ENCODE data around the gene ECSIT. TPM values are rescaled to one million over a fixed set of nuclear protein-coding genes. Genes with fewer than 3 reads are reported as not detected.

ECSIT gene
- polyA plus RNA-seq, 1 donor from 2014 or later = 98.3 TPM

GRCh38 chr19:11485245-11485837 is 43.6 kb downstream of the ECSIT start:
- Histone ChIP-seq H3K36me3 (ENCODE audit: insufficient read depth, low read length) (no peaks in the 10 kb centered on the region), H3K4me2 (ENCODE audit: low read length) (no peak overlapping the region), H3K9me3 (ENCODE audit: low read length) (no peaks in the 10 kb centered on the region), H3K27ac (ENCODE audit: low read length) (no peak overlapping the region), H3K27me3 (ENCODE audit: insufficient read depth, low read depth, low read length) (no peaks in the 10 kb centered on the region), H3K9ac (ENCODE audit: low read length) (no peak overlapping the region), H3F3A (ENCODE audit: insufficient read depth, low read length, poor library complexity, severe bottlenecking) (no peaks in the 10 kb centered on the region), H3K9me2 (ENCODE audit: insufficient read depth, low read length) (no peaks in the 10 kb centered on the region), H3K4me3 (ENCODE audit: low read length) (no peak overlapping the region), H2AFZ (ENCODE audit: low read depth, low read length) (no peak overlapping the region), H4K20me1 (ENCODE audit: insufficient read depth) (no peaks in the 10 kb centered on the region), H3K79me2 (replicated peaks; ENCODE audit: insufficient read depth, low read length) (peaks cover 4% of the 10 kb centered on the region)
- TF ChIP-seq EP300 (conservative IDR thresholded peaks at IDR 0.05; ENCODE audit: poor library complexity, severe bottlenecking) (no peak), TAF1 (IDR thresholded peaks at IDR 0.05; ENCODE audit: low read depth) (no peak), RAD21 (conservative IDR thresholded peaks at IDR 0.05) (no peak), POLR2AphosphoS5 (IDR thresholded peaks at IDR 0.05) (no peak), EZH2 (IDR thresholded peaks at IDR 0.05; ENCODE audit: borderline replicate concordance, insufficient read depth, low read length, poor library complexity, severe bottlenecking) (no peak), REST (IDR thresholded peaks at IDR 0.05; ENCODE audit: borderline replicate concordance) (no peak), MXI1 (conservative IDR thresholded peaks at IDR 0.05; ENCODE audit: poor library complexity, severe bottlenecking) (no peak), CTCF (IDR thresholded peaks at IDR 0.05; ENCODE audit: poor library complexity, severe bottlenecking) (no peak), SMC3 (conservative IDR thresholded peaks at IDR 0.05; ENCODE audit: poor library complexity) (no peak)

- H3K36me3 ChIP-seq (ENCODE audit: insufficient read depth, low read length) = no peaks in the 10 kb centered on the region
- no peak overlapping the region for H2AFZ ChIP-seq (ENCODE audit: low read depth, low read length)
- no peaks in the 10 kb centered on the region for H3K9me3 ChIP-seq (ENCODE audit: low read length)
- no peaks in the 10 kb centered on the region for H4K20me1 ChIP-seq (ENCODE audit: insufficient read depth)
- H3K4me3 ChIP-seq (ENCODE audit: low read length) = no peak overlapping the region
- TF ChIP-seq POLR2AphosphoS5 (IDR thresholded peaks at IDR 0.05) (no peak), EP300 (conservative IDR thresholded peaks at IDR 0.05; ENCODE audit: poor library complexity, severe bottlenecking) (no peak), CTCF (IDR thresholded peaks at IDR 0.05; ENCODE audit: poor library complexity, severe bottlenecking) (no peak), EZH2 (IDR thresholded peaks at IDR 0.05; ENCODE audit: borderline replicate concordance, insufficient read depth, low read length, poor library complexity, severe bottlenecking) (no peak), REST (IDR thresholded peaks at IDR 0.05; ENCODE audit: borderline replicate concordance) (no peak), TAF1 (IDR thresholded peaks at IDR 0.05; ENCODE audit: low read depth) (no peak), SMC3 (conservative IDR thresholded peaks at IDR 0.05; ENCODE audit: poor library complexity) (no peak), RAD21 (conservative IDR thresholded peaks at IDR 0.05) (no peak), MXI1 (conservative IDR thresholded peaks at IDR 0.05; ENCODE audit: poor library complexity, severe bottlenecking) (no peak)
- H3K79me2 ChIP-seq (replicated peaks; ENCODE audit: insufficient read depth, low read length) = peaks cover 21% of the 10 kb centered on the region
- no peaks in the 10 kb centered on the region for H3F3A ChIP-seq (ENCODE audit: insufficient read depth, low read length, poor library complexity, severe bottlenecking)
- H3K4me2 ChIP-seq (ENCODE audit: low read length) = no peak overlapping the region
- H3K9ac ChIP-seq (ENCODE audit: low read length) = no peak overlapping the region
- no peaks in the 10 kb centered on the region for H3K27me3 ChIP-seq (ENCODE audit: insufficient read depth, low read depth, low read length)
- H3K27ac ChIP-seq (ENCODE audit: low read length) = no peak overlapping the region
- H3K9me2 ChIP-seq (ENCODE audit: insufficient read depth, low read length) = no peaks in the 10 kb centered on the region
Observed at GRCh38 chr19:11483366-11484111, 45.4 kb downstream of the ECSIT start.

All from neural cell (in vitro differentiated cells).